Fibroblast of upper back skin (primary cell): ENCODE measurements around the gene CLVS2.

Experiments
- DNase-seq: peaks from one replicate; pipeline ENCODE4 v3.0.0-alpha.2; 2013

The CLVS2 gene

DNA sequence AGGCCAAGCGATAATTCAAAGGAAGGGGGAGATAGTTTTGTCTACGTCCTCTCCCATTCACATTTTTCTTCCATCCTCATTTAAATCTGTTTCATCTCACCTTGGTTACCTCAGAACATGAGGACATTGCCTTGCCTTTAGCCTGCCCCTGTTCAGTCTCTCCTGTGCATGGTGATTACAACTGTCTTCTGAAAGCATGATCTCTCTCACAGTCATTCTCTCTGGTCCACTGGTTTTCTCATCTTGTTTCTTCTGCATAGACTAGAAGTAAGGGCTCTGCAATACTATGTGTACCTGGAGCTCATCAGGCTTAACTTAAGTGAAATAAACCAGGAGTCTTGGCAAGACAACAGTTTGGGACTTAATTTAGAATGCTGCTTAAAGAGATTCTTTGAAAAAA lies 31.4 kb downstream of the CLVS2 start:
- DNase-seq: no peak

- DNase-seq: no peak
These were observed 32.2 kb downstream of the CLVS2 start for GRCh38 chr6:123028263-123028662.

- DNase-seq: no peak
These were observed 34.2 kb downstream of the CLVS2 start for GRCh38 chr6:123030282-123030681.

DNA sequence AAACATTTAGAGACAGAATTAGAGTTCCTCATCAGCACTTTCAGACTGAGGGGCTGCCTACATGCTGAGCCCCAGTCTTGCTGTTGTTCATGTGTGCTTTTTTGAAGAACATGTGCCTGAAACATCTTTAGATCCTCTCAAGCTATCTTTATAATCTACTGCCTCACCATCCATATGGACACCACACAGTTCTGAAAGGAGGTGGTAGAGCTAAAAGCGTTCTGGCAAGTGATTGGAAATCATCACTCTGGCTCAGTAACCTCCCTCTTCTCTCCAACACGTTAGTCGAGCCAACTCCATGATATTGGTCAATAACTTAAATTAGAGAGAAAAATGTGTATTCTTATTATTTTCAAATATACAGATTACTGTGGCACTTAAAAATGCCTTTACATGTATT lies 40.6 kb downstream of the CLVS2 start:
- no peak for DNase-seq

DNA sequence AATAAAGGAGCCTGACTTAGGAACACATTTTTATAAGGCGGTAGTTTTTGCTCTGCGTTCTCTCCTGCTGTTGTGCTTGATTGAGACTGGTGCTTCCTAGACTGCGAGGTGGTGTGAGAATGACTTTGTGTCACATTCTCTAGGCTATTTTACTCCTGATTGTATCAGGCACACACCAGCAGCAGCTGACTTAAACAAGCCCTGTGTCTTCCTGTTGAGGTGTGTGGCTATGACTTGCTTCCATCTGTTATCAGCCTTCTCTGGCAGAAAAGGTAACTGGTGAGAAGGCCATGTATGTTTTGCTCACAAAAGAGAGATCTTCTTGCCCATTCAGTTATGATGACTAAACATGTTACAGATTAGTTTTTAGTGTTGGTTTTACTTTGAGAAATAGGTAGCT lies 43.4 kb downstream of the CLVS2 start:
- no peak for DNase-seq

DNA sequence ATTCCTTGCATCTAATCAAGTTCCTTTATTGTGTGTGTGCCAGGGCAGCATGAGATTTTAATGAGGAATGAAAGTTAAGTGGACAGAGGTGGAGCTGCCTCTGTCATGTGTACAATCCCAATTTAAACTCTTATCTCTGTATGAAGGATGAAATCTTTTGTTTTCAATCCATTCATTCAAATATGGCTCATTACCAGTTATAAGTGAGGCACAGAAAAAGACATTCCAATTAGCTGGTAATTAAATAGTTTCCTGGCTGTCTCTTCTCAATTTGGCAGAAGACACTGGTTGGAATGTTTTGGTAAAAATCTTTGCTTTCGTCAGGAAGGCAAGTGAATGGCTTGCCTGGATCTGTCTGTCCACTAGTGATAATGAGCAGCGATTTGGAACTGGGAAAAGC lies 46.4 kb downstream of the CLVS2 start:
- DNase-seq: no peak

DNA sequence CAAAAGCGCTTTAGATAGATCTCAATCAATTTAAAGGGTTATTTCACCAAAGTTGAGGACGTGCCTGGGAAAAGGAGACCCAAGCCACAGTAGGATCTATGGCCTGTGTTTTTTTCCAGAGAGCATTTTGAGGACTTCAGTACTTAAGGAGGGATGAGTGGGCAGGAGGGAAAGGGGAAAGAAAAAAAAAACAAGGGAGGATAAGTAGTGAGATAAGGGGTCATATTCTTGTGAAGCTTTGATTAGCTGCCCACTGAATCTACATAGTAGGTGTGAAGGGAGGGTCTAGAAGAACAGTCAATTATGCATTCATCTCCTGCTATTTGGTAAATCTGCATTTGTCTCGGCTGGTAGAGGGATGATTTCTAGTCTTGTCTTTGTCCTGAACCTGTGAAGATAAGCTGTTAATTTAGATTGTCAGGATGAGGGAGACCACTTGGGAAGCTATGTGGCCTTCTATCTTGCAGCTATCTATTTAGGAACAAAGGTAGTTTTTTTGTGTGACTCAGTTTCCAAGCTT lies 48.4 kb downstream of the CLVS2 start:
- no peak for DNase-seq

GRCh38 chr6:123053602-123054225 lies 57.7 kb downstream of the CLVS2 start:
- no peak for DNase-seq

GRCh38 chr6:123055256-123055655 lies 59.2 kb downstream of the CLVS2 start:
- DNase-seq: no peak

GRCh38 chr6:123062670-123063069 lies 66.6 kb downstream of the CLVS2 start:
- DNase-seq: no peak

DNA sequence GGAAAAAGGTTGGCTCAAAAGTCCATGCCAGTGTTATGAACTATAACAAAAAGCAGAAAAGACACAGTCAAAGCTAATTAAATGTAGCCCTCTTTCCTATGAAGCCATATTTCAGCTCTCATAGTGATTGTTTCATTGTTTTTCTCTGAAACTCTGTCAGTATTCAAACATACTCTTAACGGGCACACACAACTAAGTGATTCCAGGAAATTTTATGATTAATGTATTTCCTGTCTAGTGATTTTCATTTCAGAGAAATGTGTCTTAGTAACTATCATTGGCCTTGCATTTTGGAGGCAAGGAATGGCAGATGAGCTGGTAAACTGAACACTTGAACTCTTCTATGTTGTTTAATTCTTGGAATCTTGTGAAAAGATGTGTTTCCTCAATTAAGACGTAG lies 68.0 kb downstream of the CLVS2 start:
- no peak for DNase-seq

GRCh38 chr6:123074616-123075015 lies 78.6 kb downstream of the CLVS2 start:
- no peak for DNase-seq

DNA sequence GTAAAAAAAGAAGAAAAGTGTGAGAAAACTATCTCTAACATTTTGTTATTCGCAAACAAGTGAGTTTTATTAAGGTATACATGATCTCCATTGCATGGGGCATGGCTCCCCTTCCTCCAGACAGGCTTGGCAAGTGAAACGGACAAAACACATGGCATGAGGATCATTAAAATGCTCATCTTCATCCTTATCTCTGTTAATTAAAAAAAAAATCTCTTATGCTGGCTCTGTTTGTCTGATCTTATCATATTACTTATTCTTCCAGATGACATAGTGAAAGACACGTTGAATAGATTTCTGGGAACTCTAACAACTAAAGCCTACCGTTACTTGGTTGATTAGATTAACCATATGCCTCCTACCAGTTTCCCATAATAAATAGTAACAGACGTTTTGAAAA lies 89.4 kb downstream of the CLVS2 start:
- no peak for DNase-seq

DNA sequence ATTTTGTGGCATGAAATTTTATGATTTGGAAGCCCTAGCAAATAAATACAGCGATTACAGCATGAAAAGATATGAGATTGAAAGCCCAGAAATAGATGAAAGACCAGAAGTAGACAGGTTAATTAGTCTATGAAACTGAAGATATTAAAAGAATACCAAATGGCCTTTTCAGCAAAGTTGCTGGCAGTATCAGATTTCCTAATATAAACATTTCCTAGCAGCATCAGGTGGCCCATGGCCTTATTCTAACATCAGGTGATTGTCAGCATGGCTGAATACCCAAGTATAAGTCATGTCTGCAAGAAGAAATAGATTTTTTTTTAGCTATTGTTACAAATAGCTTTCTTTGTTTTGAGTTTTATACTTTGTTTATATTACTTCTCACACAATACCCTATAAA lies 93.2 kb downstream of the CLVS2 start:
- no peak for DNase-seq

- no peak for DNase-seq
These were observed 95.3 kb downstream of the CLVS2 start for GRCh38 chr6:123091091-123091895.

- no peak for DNase-seq
These were observed 95.8 kb downstream of the CLVS2 start for GRCh38 chr6:123091896-123092271.

DNA sequence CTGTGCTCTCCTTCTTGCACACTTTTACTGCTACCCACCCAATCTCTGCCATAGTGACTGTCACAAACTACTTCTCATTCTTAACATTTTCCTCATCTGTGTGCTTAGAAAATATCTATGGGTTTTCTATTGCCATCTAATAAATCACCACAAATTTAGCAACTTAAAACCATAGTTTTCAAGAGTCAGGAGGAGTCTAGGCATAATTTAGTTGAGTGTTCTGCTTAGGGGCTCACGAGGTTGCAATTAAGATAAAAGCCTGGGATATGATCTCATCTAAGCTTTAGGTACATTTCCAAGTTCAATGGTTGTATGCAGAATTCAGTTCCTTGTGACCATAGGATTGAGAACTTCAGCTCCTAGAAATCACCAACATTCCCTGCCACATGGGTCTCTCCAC lies 98.8 kb downstream of the CLVS2 start:
- DNase-seq: no peak

DNA sequence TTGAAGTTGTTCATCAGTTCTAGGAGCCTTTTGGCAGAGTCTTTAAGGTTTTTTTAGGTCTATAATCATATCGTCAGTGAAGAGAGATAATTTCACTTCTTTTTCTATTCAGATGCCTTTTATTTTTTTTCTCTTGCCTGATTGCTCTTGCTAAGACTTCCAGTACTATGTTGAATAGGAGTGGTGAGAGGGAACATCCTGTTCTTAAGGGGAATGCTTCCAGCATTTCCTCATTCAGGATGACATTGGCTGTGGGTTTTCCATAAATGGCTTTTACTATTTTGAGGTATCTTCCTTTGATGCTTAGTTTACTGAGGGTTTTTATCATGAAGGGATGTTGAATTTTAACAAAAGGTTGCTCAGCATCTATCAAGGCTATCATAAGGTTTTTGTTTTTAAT lies 109.5 kb downstream of the CLVS2 start:
- DNase-seq: no peak

DNA sequence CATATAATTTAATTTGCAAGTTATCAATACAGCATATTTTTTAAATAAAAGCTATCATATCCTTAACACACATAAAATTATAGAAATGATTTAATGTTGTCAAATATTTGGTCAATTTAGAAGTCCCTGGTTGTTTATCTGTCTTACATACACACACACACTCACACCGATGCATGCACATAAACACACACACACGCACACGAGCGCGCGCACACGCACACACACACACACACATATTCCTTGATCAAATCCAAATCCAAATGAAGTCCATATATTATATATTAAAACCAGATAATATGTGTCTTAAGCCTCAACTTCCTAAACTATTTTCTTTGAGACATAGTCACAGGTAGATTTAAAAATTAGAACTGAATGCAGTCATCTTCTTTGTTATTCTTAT lies 120.3 kb downstream of the CLVS2 start:
- no peak for DNase-seq

DNA sequence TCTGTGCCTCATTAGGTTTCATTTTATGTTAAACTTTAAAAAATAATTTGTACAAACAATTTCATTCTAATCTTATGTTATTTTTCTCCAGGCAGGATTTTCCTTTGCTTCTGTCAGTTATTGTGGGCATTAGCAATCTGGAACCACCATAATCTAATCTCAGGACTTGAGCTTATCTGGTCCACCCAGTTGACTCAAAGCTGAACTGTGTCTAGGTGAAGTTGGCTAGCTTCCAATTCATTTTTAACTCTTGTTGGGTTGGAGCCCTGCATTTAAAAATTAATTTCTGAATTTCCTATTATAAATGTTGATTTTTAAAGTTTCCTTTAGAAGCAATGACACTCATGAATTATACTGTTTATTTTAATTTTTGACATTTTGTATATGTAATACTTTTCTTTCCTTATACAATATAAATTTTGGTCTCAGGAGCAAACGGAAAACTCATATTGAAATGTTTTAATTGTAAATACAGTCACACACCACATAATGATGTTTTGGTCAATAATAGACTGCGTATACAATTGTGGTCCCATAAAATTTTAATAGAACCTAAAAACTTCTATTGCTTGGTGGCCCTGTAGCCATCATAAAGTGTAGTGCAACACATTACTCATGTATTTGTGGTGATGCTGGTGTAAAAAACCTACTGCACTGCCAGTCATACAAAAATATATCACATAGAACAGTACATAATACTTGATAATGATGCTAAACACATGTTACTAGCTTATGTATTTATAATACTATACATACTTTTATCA lies 121.3 kb downstream of the CLVS2 start:
- no peak for DNase-seq

DNA sequence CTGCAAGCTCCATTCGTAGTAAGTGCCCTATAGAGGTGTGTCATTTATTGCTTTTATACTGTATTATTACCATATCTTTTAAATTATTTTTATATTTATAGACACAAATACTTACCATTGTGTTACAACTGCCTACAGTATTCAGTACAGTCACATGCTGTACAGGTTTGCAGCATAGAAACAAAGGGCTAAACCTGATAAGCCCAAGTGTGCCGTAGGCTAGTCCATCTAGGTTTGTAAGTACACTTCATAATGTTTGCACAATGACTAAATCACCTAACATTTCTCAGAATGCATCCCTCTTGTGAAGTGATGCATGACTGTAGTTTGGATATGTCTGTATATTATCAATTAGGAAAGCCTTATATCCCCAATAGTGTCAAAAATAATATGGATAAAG lies 122.8 kb downstream of the CLVS2 start:
- no peak for DNase-seq
